ENCODE results near the gene KSR1.

- TF ChIP-seq, protein P1, sequence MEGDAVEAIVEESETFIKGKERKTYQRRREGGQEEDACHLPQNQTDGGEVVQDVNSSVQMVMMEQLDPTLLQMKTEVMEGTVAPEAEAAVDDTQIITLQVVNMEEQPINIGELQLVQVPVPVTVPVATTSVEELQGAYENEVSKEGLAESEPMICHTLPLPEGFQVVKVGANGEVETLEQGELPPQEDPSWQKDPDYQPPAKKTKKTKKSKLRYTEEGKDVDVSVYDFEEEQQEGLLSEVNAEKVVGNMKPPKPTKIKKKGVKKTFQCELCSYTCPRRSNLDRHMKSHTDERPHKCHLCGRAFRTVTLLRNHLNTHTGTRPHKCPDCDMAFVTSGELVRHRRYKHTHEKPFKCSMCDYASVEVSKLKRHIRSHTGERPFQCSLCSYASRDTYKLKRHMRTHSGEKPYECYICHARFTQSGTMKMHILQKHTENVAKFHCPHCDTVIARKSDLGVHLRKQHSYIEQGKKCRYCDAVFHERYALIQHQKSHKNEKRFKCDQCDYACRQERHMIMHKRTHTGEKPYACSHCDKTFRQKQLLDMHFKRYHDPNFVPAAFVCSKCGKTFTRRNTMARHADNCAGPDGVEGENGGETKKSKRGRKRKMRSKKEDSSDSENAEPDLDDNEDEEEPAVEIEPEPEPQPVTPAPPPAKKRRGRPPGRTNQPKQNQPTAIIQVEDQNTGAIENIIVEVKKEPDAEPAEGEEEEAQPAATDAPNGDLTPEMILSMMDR (IDR thresholded peaks at IDR 0.05) = no peak
- TF ChIP-seq POLR2A (IDR thresholded peaks at IDR 0.05) (no peak), EP300 (IDR thresholded peaks at IDR 0.05) (no peak), POLR2AphosphoS5 (IDR thresholded peaks at IDR 0.05) (no peak)
Measured at GRCh38 chr17:27498615-27499309, 42.5 kb downstream of the KSR1 start.

All from upper lobe of left lung (tissue), 4 donors.